Measurements from ENCODE around the gene ACTL7B. TPM values are rescaled to one million over a fixed set of nuclear protein-coding genes. Genes with fewer than 3 reads are reported as not detected.

Gene ACTL7B
- polyA plus RNA-seq, 1 of the 3 experiments (the other 2 are of a cell fraction) = 0.07 TPM

- TF ChIP-seq IRF3 (IDR thresholded peaks at IDR 0.05; ENCODE audit: low read depth, low read length) = no peak
Measured at GRCh38 chr9:108834959-108835665, 20.7 kb downstream of the ACTL7B start (continued).

GRCh38 chr9:108832179-108832500, 23.6 kb downstream of the ACTL7B start:
- Histone ChIP-seq H3K9me2 (no peaks in the 10 kb centered on the region), H3K27me3 (ENCODE audit: insufficient read depth) (no peaks in the 10 kb centered on the region), H3K9me3 (no peaks in the 10 kb centered on the region), H2AFZ (ENCODE audit: low read depth) (no peak overlapping the region), H3K79me2 (ENCODE audit: insufficient read depth) (no peaks in the 10 kb centered on the region), H3K9ac (no peak overlapping the region), H3K4me1 (ENCODE audit: control insufficient read depth in 1 of 2, insufficient read depth in 2 of 2, low read depth in 1 of 2, low read length in 1 of 2) (no peaks in the 10 kb centered on the region), H4K20me1 (ENCODE audit: insufficient read depth) (no peaks in the 10 kb centered on the region), H3K4me3 (ENCODE audit: low read depth in 2 of 2, low read length in 1 of 2) (no peak overlapping the region), H3F3A (replicated peaks; ENCODE audit: insufficient read depth) (no peaks in the 10 kb centered on the region), H3K27ac (ENCODE audit: low read depth in 2 of 2, low read length in 1 of 2) (no peak overlapping the region), H3K4me2 (no peak overlapping the region), H3K36me3 (replicated peaks in 1 of 2; ENCODE audit: control insufficient read depth in 1 of 2, insufficient read depth in 2 of 2, low read length in 1 of 2) (no peaks in the 10 kb centered on the region)
- WGBS (ENCODE audit: low lambda C conversion rate) = 64% methylated on average over 2 of the region's 3 CpGs
- TF ChIP-seq MAX (IDR thresholded peaks at IDR 0.05; ENCODE audit: low read depth) (no peak), YY1 (IDR thresholded peaks at IDR 0.05; ENCODE audit: low read depth) (no peak), TAF1 (IDR thresholded peaks at IDR 0.05; ENCODE audit: borderline replicate concordance, low read depth, low read length) (no peak), FOXJ3 (CRISPR knock-in tag; IDR thresholded peaks at IDR 0.05) (no peak), NRF1 (IDR thresholded peaks at IDR 0.05; ENCODE audit: low read depth, low read length) (no peak), IRF3 (IDR thresholded peaks at IDR 0.05; ENCODE audit: low read depth, low read length) (no peak), RXRA (IDR thresholded peaks at IDR 0.05; ENCODE audit: borderline replicate concordance, low read depth) (no peak), EP300 (IDR thresholded peaks at IDR 0.05; ENCODE audit: borderline replicate concordance in 1 of 2, low read depth in 1 of 2, low read length in 1 of 2) (no peak), ELF1 (IDR thresholded peaks at IDR 0.05) (no peak), RAD21 (IDR thresholded peaks at IDR 0.05; ENCODE audit: low read length) (no peak), RCOR1 (IDR thresholded peaks at IDR 0.05; ENCODE audit: low read length) (no peak), FOSL2 (IDR thresholded peaks at IDR 0.05; ENCODE audit: borderline replicate concordance, low read depth) (no peak), MEF2A (IDR thresholded peaks at IDR 0.05; ENCODE audit: borderline replicate concordance, low read depth) (no peak), GABPA (IDR thresholded peaks at IDR 0.05; ENCODE audit: low read depth) (no peak), POLR2AphosphoS5 (IDR thresholded peaks at IDR 0.05; ENCODE audit: low read depth, low read length) (no peak), EZH2phosphoT487 (IDR thresholded peaks at IDR 0.05; ENCODE audit: borderline replicate concordance, low read depth) (no peak)
- CTCF ChIA-PET = interaction anchor here (1.1 kb wide), 1 partner anchor 1406 kb away, joined by 3 read pairs; no protein-coding TSS in a partner anchor
- no peak for DNase-seq
- POLR2A ChIA-PET = no interaction called here
